HG02588 (cell line): ENCODE measurements around the gene C16orf74.

Source experiments
- ATAC-seq: cut with Tn5 transposase; IDR thresholded peaks from one replicate; pipeline ENCODE4 v1.9.1; 2021; ENCODE audit warnings: mild to moderate bottlenecking, moderate library complexity; ENCODE audit not compliant: unreplicated experiment

Gene C16orf74

DNA sequence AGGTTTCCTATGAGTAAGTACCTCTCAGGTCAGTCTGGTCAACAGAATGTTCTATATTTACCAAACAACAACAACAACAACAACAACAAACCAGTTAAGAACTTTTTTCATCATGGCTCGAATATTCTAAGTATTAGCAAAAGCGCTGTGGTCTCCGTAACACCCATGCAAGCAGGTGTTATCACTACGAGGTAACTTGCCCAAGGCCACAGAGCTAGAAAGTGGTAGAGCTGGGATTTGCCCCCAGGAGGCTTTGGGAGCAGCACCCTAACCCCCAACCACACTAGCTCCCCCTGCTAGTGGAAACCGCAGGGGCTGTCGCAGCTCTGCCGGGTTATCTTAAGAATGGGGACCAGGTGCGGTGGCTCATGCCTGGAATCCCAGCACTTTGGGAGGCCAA lies 23.9 kb upstream of the C16orf74 start:
- no peak for ATAC-seq

DNA sequence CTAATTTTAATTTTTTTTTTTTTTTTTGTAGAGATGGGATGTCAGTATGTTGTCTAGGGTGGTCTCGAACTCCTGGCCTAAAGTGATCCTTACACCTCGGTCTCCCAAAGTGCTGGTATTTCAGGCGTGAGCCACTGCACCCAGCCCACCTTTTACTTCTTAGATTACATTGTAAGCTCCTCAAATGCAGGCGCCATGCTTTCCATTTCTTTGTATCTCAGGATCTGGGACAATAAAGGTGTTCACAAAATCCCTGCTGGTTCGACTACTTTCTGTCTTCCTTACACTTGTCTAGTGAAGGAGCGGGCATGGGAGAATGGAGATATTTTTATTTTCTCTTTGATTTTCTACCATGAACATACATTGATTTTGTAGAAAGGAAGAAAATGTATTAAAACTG lies 23.2 kb upstream of the C16orf74 start:
- no peak for ATAC-seq

DNA sequence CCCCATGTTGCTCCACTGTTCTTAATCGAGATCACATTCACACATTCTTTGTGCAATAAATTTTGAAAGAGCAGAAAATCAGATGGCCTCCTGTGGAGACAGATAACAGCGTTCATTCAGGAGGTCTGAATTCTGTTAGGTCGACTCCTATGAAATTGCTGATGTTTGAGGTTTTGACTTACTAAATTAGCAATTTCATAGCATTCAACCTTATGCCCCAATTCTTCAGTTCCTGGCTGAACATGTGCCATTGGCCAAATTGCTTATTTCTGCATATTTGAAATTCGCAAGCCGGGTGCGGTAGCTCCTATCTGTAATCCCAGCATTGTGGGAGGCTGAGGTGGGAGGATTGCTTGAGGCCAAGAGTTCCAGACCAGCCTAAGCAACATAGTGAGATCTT lies 22.1 kb upstream of the C16orf74 start:
- ATAC-seq: no peak

DNA sequence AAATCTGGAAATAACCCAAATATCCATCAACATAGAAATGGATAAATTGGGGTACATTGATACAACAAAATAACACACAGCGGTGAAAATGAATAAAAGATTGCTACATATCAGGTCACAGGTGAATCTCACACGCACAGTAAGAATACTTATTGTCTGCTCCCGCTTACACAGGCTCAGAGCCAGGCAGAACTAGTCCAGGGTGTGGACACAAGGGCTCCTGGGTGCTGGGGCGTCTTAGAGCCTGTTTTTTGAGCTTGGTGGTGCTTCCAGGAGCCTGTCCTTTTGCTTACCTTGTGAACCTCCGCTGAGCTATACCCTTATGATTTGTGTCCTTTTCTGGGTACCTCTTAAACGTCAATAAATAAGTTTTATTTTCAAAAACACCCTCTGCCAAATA lies 19.8 kb upstream of the C16orf74 start:
- ATAC-seq: no peak

DNA sequence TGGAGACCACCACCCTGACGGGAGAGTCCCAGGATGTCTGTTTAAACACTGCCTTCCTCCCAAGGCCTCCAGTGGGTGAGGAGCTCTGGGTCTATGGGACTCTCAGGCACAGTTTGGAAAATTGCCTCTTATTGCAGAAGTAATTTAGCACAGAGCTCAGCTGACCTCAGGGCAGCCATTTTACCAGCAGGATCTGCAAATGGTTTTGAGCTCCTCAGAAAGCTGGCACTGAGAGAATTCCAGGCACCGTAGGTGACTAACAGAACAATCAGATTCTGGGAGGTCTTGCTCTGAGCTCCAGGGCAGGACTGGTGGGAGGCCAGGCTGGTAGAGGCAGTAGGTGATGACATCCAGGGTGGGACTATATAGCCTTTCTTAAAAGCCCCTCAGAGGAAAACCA lies 17.3 kb upstream of the C16orf74 start:
- ATAC-seq: no peak

DNA sequence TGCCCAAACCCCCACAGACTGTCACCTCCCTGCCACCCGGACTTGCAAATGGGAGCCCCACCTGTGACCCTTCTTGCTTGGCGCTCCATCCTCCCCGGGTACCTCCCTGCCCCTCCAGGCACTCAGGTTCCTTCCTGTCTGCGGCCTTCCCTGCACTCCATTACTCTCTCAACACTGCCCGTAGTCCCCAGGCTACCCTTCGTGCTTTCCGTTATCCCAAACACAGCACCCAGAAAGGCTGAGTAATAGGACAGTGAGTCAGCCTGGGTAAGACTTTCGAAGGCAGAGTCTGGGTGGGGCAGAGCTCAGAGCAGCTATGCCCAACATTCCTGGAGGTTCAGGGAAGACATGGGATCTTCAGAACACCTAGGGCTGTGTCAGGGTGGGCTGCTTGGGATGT lies 16.6 kb upstream of the C16orf74 start:
- no peak for ATAC-seq

DNA sequence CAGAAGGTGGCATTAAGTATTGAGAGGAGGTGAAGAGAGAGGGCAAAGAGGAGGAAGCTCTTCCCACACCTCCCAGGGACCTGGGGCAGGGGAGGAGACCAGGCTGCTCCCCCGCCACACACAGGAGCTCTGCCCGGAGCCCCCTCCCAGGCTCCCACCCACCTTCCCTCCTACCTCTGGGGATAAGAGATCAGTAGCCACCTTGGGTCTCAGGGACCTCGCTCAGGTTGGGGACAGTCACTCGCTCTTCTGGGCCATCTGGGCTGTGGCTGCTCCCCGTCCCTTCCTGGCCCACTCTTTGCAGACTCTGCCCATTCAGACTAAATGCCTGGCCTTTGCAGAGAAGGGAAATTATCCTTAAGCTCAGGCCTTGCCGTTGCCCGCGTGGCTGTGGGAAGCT lies 14.9 kb upstream of the C16orf74 start:
- ATAC-seq: no peak

DNA sequence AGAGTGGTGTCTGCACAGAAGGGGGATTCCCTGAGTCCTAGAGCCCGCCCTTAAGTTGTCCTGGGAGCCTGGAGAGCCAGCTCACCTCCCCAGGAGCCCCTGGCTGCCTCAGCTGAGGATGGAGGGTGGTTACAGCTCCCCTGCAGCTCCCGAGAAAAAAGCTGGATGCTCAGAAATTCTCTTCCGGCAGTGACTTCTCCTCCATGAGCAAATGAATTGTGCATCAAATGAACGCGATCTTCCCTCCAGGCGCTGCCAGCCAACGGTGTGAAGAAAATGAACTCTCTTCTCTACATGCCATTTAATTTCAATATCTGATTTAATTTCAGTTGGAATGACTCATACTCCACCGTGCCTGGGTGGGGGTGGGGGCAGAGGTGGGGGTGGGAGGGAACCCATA lies 14.3 kb upstream of the C16orf74 start:
- ATAC-seq: no peak

DNA sequence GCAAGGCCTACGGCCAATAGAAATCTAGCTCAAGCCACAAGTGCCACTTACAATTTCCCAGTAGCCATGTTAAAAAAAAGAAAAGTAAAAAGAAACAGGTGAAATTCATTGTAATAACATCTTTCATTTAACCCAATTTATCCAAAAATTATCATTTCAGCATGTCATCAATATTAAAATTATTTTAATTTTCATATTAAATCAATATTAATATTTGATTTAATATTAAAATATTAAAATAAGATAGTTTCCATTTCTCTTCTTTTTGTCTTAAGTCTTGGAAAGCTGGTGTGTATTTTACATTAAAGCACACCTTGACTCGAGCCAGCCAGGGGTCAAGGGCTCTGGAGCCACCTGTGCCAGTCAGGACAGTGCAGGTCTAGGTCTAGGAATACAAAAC lies 12.7 kb upstream of the C16orf74 start:
- no peak for ATAC-seq

DNA sequence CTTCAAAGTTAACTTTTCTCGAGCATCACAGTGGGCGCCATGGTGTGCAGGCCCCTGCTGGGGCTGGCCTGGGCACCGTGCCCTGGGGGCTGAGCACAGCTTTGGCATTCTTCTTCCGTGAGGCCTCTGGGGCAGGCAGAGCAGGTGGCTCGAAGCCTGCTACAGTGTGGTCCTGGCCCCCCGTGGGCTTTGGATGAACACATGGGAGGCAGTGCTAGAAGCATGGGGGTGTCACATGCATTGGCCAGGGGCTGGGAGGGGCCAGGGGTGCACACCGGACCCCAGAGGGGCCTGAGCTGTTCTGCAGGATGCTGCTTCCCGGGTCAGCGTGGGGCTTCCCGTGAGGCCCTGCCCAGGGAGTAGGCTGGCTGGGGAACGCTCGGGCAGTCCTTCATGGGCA lies 12.1 kb upstream of the C16orf74 start:
- ATAC-seq: no peak

DNA sequence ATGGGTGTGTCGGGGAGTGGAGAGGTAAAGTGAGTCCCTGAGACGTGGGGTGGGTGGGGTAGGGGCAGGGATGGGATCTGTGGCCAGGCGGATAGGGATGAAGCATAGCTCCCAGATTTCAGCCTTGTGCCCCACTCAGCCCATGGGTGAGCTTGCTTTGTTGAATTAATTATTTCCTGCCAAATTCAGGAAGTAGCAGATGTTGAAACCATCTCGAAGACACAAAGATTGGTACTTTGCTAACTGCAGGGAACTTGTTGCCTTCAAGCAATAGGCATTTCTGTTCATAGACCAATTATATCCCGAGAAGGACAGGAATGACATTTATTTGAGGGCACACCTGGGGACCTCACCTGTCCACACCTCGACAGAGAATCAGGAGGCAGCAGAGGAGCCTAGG lies 11.0 kb upstream of the C16orf74 start:
- no peak for ATAC-seq

DNA sequence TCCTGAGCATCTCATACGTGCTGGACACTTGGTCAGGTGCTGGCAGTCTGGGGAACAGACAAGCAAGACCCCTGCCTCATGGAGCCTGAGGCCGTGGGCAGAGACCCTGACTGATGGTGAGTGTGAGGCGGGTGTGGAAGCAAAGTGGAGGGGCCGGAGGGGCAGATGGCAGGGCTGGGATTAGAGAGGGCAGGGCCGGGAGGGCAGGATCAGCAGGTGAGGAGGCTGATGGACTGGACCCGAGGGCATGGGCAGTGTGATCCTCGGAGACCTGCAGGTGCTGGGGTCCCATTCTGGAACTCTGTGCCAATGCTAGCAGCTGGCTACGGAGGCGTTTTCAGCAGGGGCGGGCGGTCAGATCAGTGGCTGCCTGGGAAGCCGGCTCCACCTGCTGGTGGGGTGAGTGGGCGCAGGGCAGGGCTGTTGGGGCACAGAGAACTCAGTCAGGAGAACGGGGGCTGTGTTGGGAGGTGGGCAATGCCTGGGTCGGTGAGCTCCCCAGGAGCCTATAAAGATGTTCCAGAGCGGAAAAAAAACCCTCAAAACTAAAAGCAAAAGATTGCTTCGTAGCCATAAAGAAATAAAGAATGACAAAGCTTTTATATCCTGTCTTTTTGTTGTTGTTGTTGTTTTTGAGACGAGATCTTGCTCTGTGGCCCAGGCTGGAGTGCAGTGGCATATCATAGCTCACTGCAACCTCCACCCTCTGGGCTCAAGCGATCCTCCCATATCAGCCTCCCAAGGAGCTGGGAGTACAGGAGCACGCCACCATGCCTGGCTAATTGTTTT lies 8.9 kb upstream of the C16orf74 start:
- no peak for ATAC-seq

DNA sequence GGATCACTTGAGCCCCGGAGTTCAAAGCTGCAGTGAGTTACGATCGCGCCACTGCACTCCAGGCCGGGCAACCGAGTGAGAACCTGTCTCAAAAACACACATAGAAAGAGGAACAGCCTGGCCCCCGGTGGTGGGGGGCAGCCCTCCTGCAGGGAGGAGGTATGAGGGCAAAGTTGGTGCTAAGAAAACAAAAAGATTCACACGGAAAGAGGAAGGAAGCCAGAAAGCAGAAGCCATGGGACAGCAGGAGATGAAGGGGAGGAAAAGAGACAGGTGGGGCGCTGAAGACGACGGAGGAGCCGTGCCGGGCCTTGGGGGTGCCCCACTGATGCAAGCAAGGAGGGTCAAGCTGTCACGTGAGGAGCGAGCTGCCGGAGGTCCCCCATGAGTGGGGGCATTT lies 8.2 kb upstream of the C16orf74 start:
- ATAC-seq: no peak

DNA sequence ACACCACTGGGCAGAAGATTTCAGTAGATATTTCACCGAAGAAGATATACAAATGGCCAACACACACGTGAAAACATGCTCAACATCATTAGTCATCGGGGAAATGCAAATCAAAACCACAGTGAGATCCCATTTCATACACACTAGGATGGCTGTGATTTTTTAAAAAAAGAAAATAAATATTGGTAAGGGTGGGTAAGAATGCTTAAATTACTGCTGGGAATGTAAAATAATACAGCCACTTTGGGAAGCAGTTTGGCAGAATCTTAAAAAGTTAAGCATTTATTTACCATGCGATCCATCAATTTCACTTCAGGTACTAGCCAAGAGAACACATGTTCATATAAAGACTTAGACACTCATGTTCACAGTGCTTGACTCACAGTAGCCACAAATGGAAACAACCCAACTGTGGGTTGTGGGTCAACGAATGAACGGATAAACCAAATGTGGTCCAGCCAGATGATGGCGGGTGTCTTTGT lies 6.5 kb upstream of the C16orf74 start:
- no peak for ATAC-seq

DNA sequence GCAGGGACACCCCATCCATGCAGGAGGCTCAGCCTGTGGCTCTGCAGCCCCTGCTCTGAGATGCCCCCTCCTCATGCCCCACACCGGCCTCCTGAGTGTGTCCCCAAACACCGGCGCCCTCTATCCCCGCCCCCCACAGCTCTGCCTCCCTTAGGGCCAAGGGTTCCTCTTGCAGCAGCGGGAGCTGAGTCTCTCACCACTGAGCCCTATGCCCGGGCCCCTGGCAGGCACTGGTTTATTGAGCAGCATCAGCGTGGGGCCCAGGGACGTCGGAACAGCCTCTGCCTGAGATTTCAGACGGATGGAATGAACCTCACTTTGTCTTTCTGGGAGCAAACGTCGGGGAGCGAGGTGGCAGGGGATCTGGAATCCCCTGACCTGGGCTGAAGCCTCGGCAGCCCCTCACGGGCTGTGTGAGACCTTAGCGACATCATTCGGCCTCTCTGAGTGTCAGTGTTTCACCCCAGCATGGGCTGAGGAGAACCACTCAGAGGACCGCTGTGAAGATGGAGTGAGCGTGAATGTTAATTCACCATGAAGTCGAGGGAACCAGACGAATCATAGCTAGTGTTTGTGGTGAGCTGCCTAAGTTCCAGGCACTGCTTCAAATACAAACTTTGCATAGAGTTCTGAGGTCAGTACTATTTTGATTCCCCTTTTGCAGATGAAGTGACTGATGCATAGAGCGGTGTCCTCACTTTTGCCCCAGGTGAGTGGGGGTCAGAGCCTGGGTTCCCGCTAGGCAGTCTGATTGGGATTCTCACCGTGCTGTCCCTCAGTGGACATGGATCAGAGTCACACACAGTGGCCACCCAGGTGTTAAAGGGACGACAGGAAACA lies 5.3 kb upstream of the C16orf74 start:
- no peak for ATAC-seq

DNA sequence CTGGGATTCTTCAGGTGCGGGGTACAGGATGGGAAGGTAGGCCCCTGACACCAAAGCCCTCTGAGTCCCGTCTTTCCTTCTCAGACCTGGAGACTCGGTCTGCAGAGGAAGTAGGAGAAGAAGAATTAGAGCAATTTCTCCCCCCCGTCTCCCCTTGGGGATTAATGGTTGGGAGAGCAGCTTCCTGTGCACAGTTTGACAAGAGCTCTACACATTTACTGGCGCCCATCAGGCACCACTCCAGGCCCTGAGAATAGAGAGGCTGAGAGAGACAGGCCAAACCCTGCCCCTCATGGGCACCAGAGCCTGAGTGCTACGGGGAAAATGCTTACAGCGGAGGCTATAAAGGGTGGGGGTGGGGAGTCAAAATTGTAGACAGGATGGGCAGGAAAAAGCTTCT lies 3.5 kb upstream of the C16orf74 start:
- ATAC-seq: no peak

DNA sequence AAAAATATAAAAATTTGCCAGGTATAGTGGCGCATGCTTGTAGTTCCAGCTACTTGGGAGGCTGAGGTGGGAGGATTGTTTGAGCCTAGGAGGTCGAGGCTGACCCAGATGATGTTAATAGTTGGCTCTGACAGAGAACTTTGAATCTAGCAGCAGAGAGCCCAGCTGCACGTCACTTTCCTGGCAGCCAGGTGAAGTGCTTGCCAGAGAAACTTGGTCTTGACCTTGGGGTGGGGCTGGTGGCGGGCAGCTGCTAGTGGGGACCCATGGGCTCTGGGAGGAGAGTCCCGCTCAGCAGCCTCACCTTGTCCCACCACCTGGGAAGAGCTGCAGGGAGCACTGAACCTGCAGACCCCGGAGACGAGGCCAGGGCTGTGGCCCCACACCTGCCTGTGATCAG lies 3.1 kb upstream of the C16orf74 start:
- ATAC-seq: no peak

DNA sequence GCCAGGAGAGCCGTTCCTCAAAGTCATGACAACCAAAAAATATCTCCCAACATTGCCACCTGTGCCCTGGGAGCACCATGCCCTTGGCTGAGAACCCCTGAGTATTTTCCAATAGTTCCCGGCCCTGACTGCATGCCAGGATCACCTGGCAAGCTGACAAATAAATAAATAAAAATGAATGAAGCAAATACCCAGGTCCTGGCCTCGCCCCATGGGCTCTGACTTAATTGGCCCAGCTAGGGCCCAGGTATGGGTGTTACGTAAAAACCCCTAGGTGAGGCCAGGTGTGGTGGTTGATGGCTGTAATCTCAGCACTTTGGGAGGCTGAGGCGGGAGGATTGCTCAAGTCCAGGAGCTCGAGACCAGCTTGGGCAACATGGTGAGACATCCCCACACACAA lies 2.7 kb upstream of the C16orf74 start:
- ATAC-seq: no peak

DNA sequence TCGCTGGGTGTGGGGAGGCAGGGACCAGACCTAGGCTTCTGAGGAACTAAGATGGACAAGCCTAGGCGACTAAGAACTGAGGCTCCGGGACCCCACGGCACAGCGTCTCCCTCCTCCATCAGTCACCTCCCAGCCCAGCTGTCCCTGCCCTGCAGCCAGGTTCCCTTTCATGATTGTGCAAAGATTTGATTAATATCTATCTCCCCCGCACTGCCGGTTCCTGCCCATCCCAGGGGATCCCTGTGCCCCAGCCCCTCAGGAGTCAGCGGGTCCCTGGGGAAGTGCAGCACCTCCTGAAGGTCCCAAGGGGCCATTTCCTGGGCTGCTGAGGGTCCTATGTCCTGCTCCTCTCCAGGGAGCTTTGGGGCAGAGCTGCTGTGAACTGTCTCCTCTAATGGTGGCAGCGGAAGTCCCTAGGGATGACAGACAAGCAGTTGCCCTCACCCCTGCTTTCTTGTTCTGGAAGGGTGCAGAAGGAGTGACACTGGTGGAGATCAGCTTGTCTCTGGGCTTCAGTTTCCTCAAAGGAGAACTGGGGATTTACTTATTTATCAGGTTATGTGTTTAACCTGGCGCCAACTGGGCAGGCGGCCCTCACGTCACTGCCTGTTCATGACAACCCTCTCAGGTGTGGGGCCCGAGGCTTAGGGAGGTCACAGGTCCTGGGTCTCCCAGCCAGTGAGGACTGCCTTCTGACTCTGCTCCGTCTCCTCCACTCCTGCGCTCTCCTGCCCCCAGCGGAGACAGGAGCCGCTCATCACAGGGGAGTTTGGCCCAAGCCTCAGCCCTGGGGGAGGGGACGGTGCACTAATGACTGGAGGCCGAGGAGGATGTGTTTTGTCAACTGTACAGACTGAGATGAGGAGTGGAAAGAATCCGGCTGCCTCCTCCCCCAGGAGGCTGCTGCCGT lies 1.9 kb upstream of the C16orf74 start:
- no peak for ATAC-seq

DNA sequence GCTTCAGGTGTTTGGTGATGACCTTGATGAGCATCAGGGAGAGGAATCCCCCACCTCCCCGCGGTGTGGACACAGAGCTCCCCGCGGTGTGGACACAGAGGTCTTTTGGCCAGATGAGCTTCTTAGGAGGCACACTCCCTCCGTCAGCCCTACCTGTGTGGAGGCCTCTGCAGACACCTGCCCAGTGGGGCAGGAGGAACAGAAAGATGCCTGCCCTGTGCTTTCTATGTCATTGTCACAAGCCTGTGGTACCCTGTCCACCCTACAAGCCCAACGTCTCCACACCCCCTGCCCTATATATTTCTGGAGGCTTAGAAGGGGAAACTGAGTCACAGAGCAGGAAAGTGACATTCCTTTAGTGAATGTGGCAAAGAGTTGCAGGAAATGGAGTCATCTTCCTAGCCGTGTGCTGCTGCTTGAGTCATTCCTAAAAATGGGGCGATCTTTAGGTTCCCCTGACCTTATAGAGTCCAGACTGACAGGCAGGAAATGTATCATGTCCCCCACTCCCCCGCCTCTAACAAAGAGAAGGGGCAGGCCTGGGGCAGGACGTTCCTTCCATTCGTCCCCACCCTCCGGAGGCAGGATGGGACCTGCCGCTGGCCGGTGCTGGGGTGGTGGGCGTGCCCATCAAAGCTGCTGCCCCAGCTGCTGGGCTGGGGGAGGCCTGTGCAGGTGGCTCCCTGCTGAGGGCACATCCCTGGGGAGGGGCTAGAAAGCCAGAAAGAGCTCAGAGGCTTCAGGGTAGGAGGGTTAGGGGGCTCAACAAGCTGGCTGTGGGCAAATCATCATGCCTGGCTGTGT lies 1.0 kb upstream of the C16orf74 start:
- ATAC-seq: no peak
